Mesenchymal stem cell (in vitro differentiated cells and primary cell): ENCODE results near the gene ZC3HAV1.

Source experiments
- DNase-seq: peaks from one replicate; pipeline ENCODE4 v3.0.0-alpha.2; 2013
- H2AFZ ChIP-seq: one replicate; pipeline ENCODE4 v1.6.1; 2013; ENCODE audit warnings: low read depth, mild to moderate bottlenecking, control low read depth, inconsistent platforms, low read length, moderate library complexity
- H2AK5ac ChIP-seq: 2 replicates; pipeline ENCODE4 v1.6.1; 2013; ENCODE audit warnings: low read length, moderate library complexity, mild to moderate bottlenecking, inconsistent platforms; ENCODE audit not compliant: severe bottlenecking
- H2BK120ac ChIP-seq: one replicate; pipeline ENCODE4 v1.6.1; 2013; ENCODE audit warnings: low read depth, mild to moderate bottlenecking, inconsistent platforms, low read length, moderate library complexity
- H2BK12ac ChIP-seq, 2 experiments: one replicate each; pipeline ENCODE4 v1.6.1; 2013; ENCODE audit warnings: inconsistent platforms in 2 of 2, low read length in 2 of 2, mild to moderate bottlenecking in 2 of 2, moderate library complexity in 2 of 2, control low read depth in 1 of 2
- H2BK15ac ChIP-seq: one replicate; pipeline ENCODE4 v1.6.1; 2013; ENCODE audit warnings: mild to moderate bottlenecking, low read depth, inconsistent platforms; ENCODE audit not compliant: poor library complexity, severe bottlenecking
- H2BK5ac ChIP-seq: 2 replicates; pipeline ENCODE4 v1.6.1; 2013; ENCODE audit warnings: low read depth, mild to moderate bottlenecking, low read length, control low read depth, inconsistent platforms; ENCODE audit not compliant: poor library complexity, severe bottlenecking
- H3K14ac ChIP-seq, 2 experiments: one replicate each; pipeline ENCODE4 v1.6.1; 2013; ENCODE audit warnings: inconsistent platforms in 2 of 2, low read length in 2 of 2, control low read depth in 1 of 2, mild to moderate bottlenecking in 1 of 2, moderate library complexity in 1 of 2
- H3K18ac ChIP-seq, 2 experiments: one replicate each; pipeline ENCODE4 v1.6.1; 2013; ENCODE audit warnings: inconsistent platforms in 2 of 2, low read length in 2 of 2, control low read depth in 1 of 2, low read depth in 1 of 2, mild to moderate bottlenecking in 1 of 2
- H3K23ac ChIP-seq, 2 experiments: one replicate each; pipeline ENCODE4 v1.6.1; 2013; ENCODE audit warnings: inconsistent platforms in 2 of 2, low read length in 2 of 2, mild to moderate bottlenecking in 2 of 2, moderate library complexity in 2 of 2, control low read depth in 1 of 2
- H3K27ac ChIP-seq: 2 replicates; pipeline ENCODE4 v1.5.1; 2013; ENCODE audit warnings: mild to moderate bottlenecking, moderate library complexity, low read length, control low read depth, inconsistent platforms; ENCODE audit not compliant: poor library complexity, severe bottlenecking
- H3K27me3 ChIP-seq, 2 experiments: 2 replicates each; pipeline versions ENCODE4 v1.6.1 to v1.7.0; 2013; ENCODE audit warnings: low read length in 2 of 2, mild to moderate bottlenecking in 2 of 2, moderate library complexity in 2 of 2, control low read depth in 1 of 2, inconsistent platforms in 1 of 2; ENCODE audit not compliant: control insufficient read depth in 1 of 2, insufficient read depth in 1 of 2
- H3K36me3 ChIP-seq, 2 experiments: 2 replicates each; pipeline versions ENCODE4 v1.6.1 to v1.7.0; 2013; ENCODE audit warnings: low read length in 2 of 2, control low read depth in 1 of 2, inconsistent platforms in 1 of 2, low read depth in 1 of 2, mild to moderate bottlenecking in 1 of 2; ENCODE audit not compliant: insufficient read depth in 2 of 2, control insufficient read depth in 1 of 2
- H3K4ac ChIP-seq, 2 experiments: one replicate each; pipeline ENCODE4 v1.6.1; 2013; ENCODE audit warnings: inconsistent platforms in 2 of 2, low read length in 2 of 2, mild to moderate bottlenecking in 2 of 2, moderate library complexity in 2 of 2, control low read depth in 1 of 2, low read depth in 1 of 2
- H3K4me1 ChIP-seq: 2 replicates; pipeline ENCODE4 v1.6.1; 2013; ENCODE audit warnings: low read depth, low read length, control low read depth; ENCODE audit not compliant: control insufficient read depth, insufficient read depth
- H3K4me2 ChIP-seq: 2 replicates; pipeline ENCODE4 v1.6.1; 2013; ENCODE audit warnings: low read length, mild to moderate bottlenecking, inconsistent platforms; ENCODE audit not compliant: poor library complexity, severe bottlenecking
- H3K4me3 ChIP-seq, 2 experiments: 2 replicates each; pipeline versions ENCODE4 v1.5.1 to v1.7.0; 2013; ENCODE audit warnings: low read length in 2 of 2, mild to moderate bottlenecking in 2 of 2, control low read depth in 1 of 2, low read depth in 1 of 2; ENCODE audit not compliant: insufficient read depth in 1 of 2
- H3K79me1 ChIP-seq: replicated peaks from 2 replicates; pipeline ENCODE4 v1.6.1; 2013; ENCODE audit warnings: mild to moderate bottlenecking, control low read depth, low read length, inconsistent platforms; ENCODE audit not compliant: poor library complexity, severe bottlenecking
- H3K9ac ChIP-seq: 2 replicates; pipeline ENCODE4 v1.7.0; 2013; ENCODE audit warnings: mild to moderate bottlenecking, low read length, moderate library complexity
- H3K9me3 ChIP-seq: 2 replicates; pipeline ENCODE4 v1.7.0; 2013; ENCODE audit warnings: mild to moderate bottlenecking, low read length; ENCODE audit not compliant: control insufficient read depth
- H4K8ac ChIP-seq: one replicate; pipeline ENCODE4 v1.6.1; 2013; ENCODE audit warnings: inconsistent platforms, mild to moderate bottlenecking, low read length, moderate library complexity
- H4K91ac ChIP-seq: one replicate; pipeline ENCODE4 v1.6.1; 2013; ENCODE audit warnings: mild to moderate bottlenecking, low read length, inconsistent platforms
- WGBS: methylation state at CpG from one replicate; pipeline ENCODE4 v1.1.7; 2013; ENCODE audit warnings: mixed read lengths; 5-methylcytosine and 5-hydroxymethylcytosine counted together

The ZC3HAV1 gene

DNA sequence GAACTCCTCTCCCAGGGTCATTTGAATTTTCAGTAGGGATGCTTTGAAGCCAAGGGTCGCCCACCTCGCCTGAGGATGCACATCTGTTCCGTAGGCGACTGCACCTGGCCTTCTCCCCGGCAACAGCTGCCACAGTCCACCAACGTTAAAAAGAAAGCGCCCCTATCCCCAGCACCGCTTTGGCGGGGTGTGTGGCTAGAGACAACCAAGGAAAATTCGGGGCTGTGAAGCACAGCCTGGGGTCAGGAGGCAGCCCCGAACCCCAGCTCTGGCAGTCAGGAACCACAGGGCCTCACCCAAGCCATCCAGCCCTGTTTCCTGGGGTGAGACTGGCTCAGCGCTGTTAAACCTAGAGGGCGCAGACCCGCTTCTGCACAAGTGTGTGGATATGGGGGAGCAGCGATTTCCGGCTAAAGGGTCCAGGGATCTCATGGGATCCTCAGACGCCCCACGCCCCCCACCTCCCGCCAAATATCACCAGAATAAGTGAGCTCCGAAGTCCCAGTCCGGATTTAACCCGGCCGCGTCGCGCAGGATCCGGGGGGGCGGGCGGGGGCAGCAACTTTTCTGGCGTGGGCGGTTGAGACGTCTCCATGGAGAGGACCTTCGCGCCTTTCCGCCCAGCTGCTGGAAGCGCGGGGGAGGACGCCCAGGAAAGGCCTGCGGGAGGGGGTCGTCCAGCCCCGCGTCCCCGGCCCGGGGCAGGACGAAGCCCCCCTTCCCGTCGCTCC lies 74.5 kb downstream of the ZC3HAV1 start:
- H3K23ac ChIP-seq = peak overlapping the region in 1 of 2 experiments; percentile 100
- 17% methylated on average over 37 of the region's 47 CpGs for WGBS

DNA sequence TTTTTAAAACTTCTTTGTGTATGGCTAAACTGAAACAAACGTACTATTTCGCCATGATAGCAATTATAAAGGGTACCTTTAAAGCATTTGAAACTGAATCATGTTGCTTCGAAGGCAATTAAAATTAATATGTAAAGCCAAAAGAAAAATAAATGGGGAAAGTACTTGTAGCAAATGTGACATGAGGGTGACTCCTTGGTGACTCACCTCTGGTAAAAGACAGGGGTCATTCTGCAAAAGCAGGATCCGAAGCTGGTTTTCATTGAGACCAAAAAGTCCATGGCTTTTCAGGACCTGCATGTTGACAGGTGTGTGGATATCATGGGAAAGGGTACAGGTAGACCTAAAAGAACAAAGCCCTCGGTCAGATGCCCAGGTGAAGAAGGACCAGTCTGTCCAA lies 75.2 kb downstream of the ZC3HAV1 start:
- H2BK5ac ChIP-seq = no peak overlapping the region
- H4K91ac ChIP-seq = no peak overlapping the region
- no peak overlapping the region for H3K23ac ChIP-seq
- H3K9me3 ChIP-seq = no peaks in the 10 kb centered on the region
- no peak overlapping the region for H2BK12ac ChIP-seq
- peak overlapping the region; percentile 27 for H3K4me2 ChIP-seq
- H2AFZ ChIP-seq = no peak overlapping the region
- H3K36me3 ChIP-seq = peaks cover 16 to 37% of the 10 kb centered on the region in 2 experiments
- peak overlapping the region; percentile 87 for H3K9ac ChIP-seq
- no peak overlapping the region for H2AK5ac ChIP-seq
- DNase-seq = peak; percentile 26
- peaks cover 19% of the 10 kb centered on the region for H3K4me1 ChIP-seq
- no peaks in the 10 kb centered on the region for H3K27me3 ChIP-seq
- no peak overlapping the region for H2BK15ac ChIP-seq
- WGBS = 80% methylated on average over 5 of the region's 5 CpGs
- H2BK120ac ChIP-seq = no peak overlapping the region
- no peak overlapping the region for H4K8ac ChIP-seq
- H3K27ac ChIP-seq = no peak overlapping the region
- H3K4me3 ChIP-seq = peak overlapping the region in 1 of 2 experiments; percentile 83
- H3K14ac ChIP-seq = no peak overlapping the region
- peaks cover 6% of the 10 kb centered on the region for H3K79me1 ChIP-seq
- no peak overlapping the region for H3K4ac ChIP-seq
- H3K18ac ChIP-seq = no peak overlapping the region

More for the DNA sequence above, 74.5 kb downstream of the ZC3HAV1 start:
- Histone ChIP-seq H2BK120ac (peak overlapping the region; percentile 64), H3K4me2 (peak overlapping the region; percentile 93), H3K27ac (no peak overlapping the region), H3K27me3 (no peaks in the 10 kb centered on the region), H3K4me3 (peak overlapping the region; percentile 83 to 93), H3K79me1 (peaks cover 5% of the 10 kb centered on the region), H3K14ac (peak overlapping the region in 1 of 2 experiments; percentile 100), H3K9ac (peak overlapping the region; percentile 87), H3K36me3 (peaks cover 16 to 30% of the 10 kb centered on the region in 2 experiments), H2BK15ac (peak overlapping the region; percentile 77), H3K4ac (peak overlapping the region in 1 of 2 experiments; percentile 90), H3K18ac (peak overlapping the region; percentile 99 to 100), H3K4me1 (peaks cover 19% of the 10 kb centered on the region), H2AK5ac (peak overlapping the region; percentile 16), H4K8ac (peak overlapping the region; percentile 97), H3K9me3 (no peaks in the 10 kb centered on the region), H2BK12ac (peak overlapping the region in 1 of 2 experiments; percentile 95), H2BK5ac (no peak overlapping the region), H2AFZ (peak overlapping the region; percentile 84), H4K91ac (peak overlapping the region; percentile 96)
- DNase-seq = peak; percentile 52

DNA sequence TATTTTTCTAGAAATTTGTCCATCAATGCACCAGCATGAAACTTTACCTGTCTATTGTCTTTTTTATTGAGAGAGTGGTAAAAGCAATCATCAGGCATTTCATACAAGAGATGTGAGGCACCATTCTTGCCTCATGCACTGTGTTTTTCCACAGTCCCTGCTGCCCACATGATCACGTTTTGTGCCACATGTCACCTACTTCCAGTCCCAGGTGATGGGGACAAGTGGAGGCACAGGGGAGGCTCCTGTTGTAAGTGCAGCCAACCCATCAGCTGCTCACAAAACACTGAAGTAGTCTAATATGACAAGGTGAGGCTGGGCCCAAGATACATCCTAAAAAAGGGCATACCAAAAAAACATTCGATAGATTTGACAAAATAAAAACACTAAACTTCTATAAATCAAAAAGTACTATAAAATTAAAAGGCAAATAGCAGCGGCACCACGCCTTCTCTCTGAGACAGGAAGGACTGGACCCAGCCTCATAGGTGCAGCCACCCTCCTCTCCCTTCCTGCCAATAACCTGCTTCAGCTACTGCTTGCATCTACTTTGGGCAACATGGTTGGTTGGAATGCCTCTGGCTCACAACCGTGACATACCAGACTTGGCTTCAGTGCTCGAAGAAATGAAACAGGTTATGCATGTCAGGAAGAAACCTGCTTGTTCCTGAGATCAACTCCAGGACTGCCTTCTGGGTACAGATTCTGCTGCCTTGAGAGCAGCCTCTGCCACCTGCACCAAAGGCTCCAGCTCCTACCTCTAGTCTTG lies 76.0 kb downstream of the ZC3HAV1 start:
- Histone ChIP-seq H3K4ac (no peak overlapping the region), H3K18ac (peak overlapping the region in 1 of 2 experiments; percentile 0), H3K14ac (peak overlapping the region in 1 of 2 experiments; percentile 0), H3K9me3 (no peaks in the 10 kb centered on the region), H3K4me3 (peak overlapping the region in 1 of 2 experiments; percentile 83), H2BK12ac (peak overlapping the region in 1 of 2 experiments; percentile 34), H3K79me1 (peaks cover 6% of the 10 kb centered on the region), H3K36me3 (peaks cover 16 to 43% of the 10 kb centered on the region in 2 experiments), H4K8ac (no peak overlapping the region), H3K4me1 (peaks cover 19% of the 10 kb centered on the region), H3K4me2 (no peak overlapping the region), H3K23ac (peak overlapping the region in 1 of 2 experiments; percentile 16), H2AFZ (no peak overlapping the region), H3K27me3 (no peaks in the 10 kb centered on the region), H2BK5ac (no peak overlapping the region), H3K9ac (no peak overlapping the region), H2AK5ac (no peak overlapping the region), H2BK120ac (no peak overlapping the region), H4K91ac (no peak overlapping the region), H3K27ac (no peak overlapping the region), H2BK15ac (no peak overlapping the region)
- DNase-seq = no peak
- 100% methylated on average over 6 of the region's 6 CpGs for WGBS

DNA sequence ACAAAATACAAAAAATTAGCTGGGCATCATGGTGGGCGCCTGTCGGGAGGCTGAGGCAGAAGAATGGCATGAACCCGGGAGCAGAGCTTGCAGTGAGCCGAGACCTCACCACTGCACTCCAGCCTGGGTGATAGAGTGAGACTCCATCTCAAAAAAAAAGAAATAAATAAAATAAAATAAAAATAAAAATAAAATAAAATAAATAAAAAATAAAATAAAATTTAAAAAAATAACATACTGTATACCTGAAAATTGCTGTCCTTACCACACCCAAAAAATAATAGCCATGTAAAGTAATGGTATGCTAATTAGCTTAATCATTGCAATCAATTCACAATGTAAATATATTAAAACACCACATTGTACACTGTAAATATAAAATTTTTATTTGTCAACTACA lies 77.0 kb downstream of the ZC3HAV1 start:
- H2BK5ac ChIP-seq = no peak overlapping the region
- no peaks in the 10 kb centered on the region for H3K9me3 ChIP-seq
- H2BK12ac ChIP-seq = no peak overlapping the region
- H2BK15ac ChIP-seq = no peak overlapping the region
- no peak overlapping the region for H3K4me2 ChIP-seq
- no peak overlapping the region for H4K91ac ChIP-seq
- WGBS = 100% methylated on average over 1 of the region's 4 CpGs
- H3K4me1 ChIP-seq = peaks cover 19% of the 10 kb centered on the region
- H2BK120ac ChIP-seq = no peak overlapping the region
- no peak overlapping the region for H2AFZ ChIP-seq
- H3K9ac ChIP-seq = no peak overlapping the region
- peaks cover 6% of the 10 kb centered on the region for H3K79me1 ChIP-seq
- H3K27ac ChIP-seq = no peak overlapping the region
- H2AK5ac ChIP-seq = no peak overlapping the region
- H3K18ac ChIP-seq = no peak overlapping the region
- no peak overlapping the region for H3K14ac ChIP-seq
- no peak for DNase-seq
- no peaks in the 10 kb centered on the region for H3K27me3 ChIP-seq
- H4K8ac ChIP-seq = no peak overlapping the region
- peaks cover 16 to 52% of the 10 kb centered on the region in 2 experiments for H3K36me3 ChIP-seq
- H3K4me3 ChIP-seq = no peak overlapping the region
- H3K4ac ChIP-seq = no peak overlapping the region
- no peak overlapping the region for H3K23ac ChIP-seq
